Uterus (tissue), 4 donors: Measurements from ENCODE around the gene EVI2A. TPM values are rescaled to one million over a fixed set of nuclear protein-coding genes. Genes with fewer than 3 reads are reported as not detected.

Source experiments
- DNase-seq, 2 donors: peaks; one replicate each; pipeline ENCODE4 v3.0.0-alpha.2; 2019 to 2020
- H3K27ac ChIP-seq, 2 donors: fragments of 200-600 bp; sonication (generic); 1 replicate in 1 of 2; 2 replicates in 1 of 2; pipeline ENCODE4 v1.5.1; 2016 to 2018
- H3K27me3 ChIP-seq, 2 donors: fragments of 200-600 bp; sonication (generic); one replicate each; pipeline ENCODE4 v1.5.1; 2018 to 2019; ENCODE audit warnings: control low read depth in 1 of 2
- H3K36me3 ChIP-seq, 2 donors: fragments of 200-600 bp; sonication (generic); one replicate each; pipeline ENCODE4 v1.5.1; 2019; ENCODE audit warnings: control low read depth in 1 of 2
- H3K4me1 ChIP-seq, 2 donors: fragments of 200-600 bp; sonication (generic); one replicate each; pipeline ENCODE4 v1.5.1; 2018 to 2019; ENCODE audit warnings: control low read depth in 1 of 2
- H3K4me3 ChIP-seq, 2 donors: fragments of 200-600 bp; sonication (generic); 1 replicate in 1 of 2; 2 replicates in 1 of 2; pipeline ENCODE4 v1.5.1; 2018 to 2019; ENCODE audit warnings: mild to moderate bottlenecking in 1 of 2
- H3K9me3 ChIP-seq, 2 donors: fragments of 200-600 bp; sonication (generic); one replicate each; pipeline ENCODE4 v1.5.1; 2019; ENCODE audit warnings: control low read depth in 1 of 2
- POLR2A ChIP-seq, 2 donors: fragments of 450-650 bp; IDR thresholded peaks; one replicate each; pipeline ENCODE4 v1.6.1; 2016; ENCODE audit warnings: antibody characterized with exemption in 2 of 2, mild to moderate bottlenecking in 1 of 2, moderate library complexity in 1 of 2
- intact Hi-C: fragments of 100-400 bp; cut with DNase I; formaldehyde crosslinking; loops from one replicate; pipeline ENCODE4 v1.15.1; 2023; ENCODE audit warnings: low total_unique reads
- total RNA-seq, 4 donors: library from RNA; depleted of rRNA in 3 of 4; stranded (reverse); fragments of >200 nt in 3 of 4; gene quantifications; one replicate each; pipeline versions ENCODE4 v1.1.0 to v1.2.4, GENCODE V29; 2014 to 2023
- TF ChIP-seq, protein P1 (sequence below), 4 experiments: fragments of 200-600 bp in 2 of 4; fragments of 450-650 bp in 2 of 4; sonication (generic) in 2 of 4; IDR thresholded peaks; one replicate each; pipeline ENCODE4 v1.5.1; 2016 to 2019; ENCODE audit warnings: antibody characterized with exemption in 4 of 4, mild to moderate bottlenecking in 2 of 4, moderate library complexity in 1 of 4
- donor health status: DM: yes; HTN: yes; CAD: no.

Gene EVI2A
- total RNA-seq, 4 donors from 2014 or later: 2.0 to 17.9 (median 7.2) TPM

DNA sequence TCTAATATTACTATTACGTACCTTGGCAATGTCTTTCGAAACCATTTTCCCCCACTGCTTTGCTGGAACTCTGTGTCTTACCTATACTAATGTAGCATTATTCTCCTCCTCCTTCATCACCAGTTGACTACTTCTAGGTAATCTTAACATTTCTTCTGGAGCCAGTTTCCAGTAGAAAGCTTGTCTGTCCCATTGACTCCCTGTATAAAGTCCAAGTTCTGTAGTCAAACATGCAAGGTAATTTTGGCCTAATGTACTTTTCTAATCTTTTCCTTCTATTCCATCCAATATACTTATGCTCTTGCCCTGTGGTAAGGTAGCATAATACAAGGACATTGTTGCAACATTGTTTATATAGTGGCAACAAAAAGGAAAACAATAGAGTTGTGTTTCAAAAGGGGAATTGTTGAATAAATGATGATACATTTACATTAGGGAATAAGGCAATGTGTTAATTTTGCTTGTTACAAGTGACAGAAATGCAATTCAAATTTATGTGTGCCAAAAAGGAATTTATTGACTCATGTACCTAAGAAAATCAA lies 52.3 kb downstream of the EVI2A start:
- no peak overlapping the region for H3K4me3 ChIP-seq
- no peaks in the 10 kb centered on the region for H3K4me1 ChIP-seq
- H3K36me3 ChIP-seq: no peaks in the 10 kb centered on the region
- H3K9me3 ChIP-seq: no peaks in the 10 kb centered on the region
- H3K27ac ChIP-seq: peak overlapping the region; percentile 13 to 50
- intact Hi-C loops: no loop called here
- no peaks in the 10 kb centered on the region for H3K27me3 ChIP-seq
- TF ChIP-seq, protein P1, sequence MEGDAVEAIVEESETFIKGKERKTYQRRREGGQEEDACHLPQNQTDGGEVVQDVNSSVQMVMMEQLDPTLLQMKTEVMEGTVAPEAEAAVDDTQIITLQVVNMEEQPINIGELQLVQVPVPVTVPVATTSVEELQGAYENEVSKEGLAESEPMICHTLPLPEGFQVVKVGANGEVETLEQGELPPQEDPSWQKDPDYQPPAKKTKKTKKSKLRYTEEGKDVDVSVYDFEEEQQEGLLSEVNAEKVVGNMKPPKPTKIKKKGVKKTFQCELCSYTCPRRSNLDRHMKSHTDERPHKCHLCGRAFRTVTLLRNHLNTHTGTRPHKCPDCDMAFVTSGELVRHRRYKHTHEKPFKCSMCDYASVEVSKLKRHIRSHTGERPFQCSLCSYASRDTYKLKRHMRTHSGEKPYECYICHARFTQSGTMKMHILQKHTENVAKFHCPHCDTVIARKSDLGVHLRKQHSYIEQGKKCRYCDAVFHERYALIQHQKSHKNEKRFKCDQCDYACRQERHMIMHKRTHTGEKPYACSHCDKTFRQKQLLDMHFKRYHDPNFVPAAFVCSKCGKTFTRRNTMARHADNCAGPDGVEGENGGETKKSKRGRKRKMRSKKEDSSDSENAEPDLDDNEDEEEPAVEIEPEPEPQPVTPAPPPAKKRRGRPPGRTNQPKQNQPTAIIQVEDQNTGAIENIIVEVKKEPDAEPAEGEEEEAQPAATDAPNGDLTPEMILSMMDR (IDR thresholded peaks at IDR 0.05): no peak
- TF ChIP-seq POLR2A (IDR thresholded peaks at IDR 0.05): no peak
- no peak for DNase-seq

Other genes starting within 250 kb of the EVI2A start
- gene NF1, start 226.6 kb downstream of the EVI2A start, total RNA-seq: 100 to 1,000 TPM in 2 of 4 donors, 10 to 100 TPM in 2; 40.9 to 158 (median 113) TPM
- 1 to 10 TPM in 1 of 4 donors, under 1 TPM in 1, not detected in 2; 0.51 to 1.0 TPM for gene OMG, start 24.4 kb downstream of the EVI2A start, total RNA-seq
- 1 to 10 TPM in 3 of 4 donors, under 1 TPM in 1; 0.76 to 9.1 (median 2.9) TPM for gene EVI2B, start 7.6 kb downstream of the EVI2A start, total RNA-seq
- 10 to 100 TPM in 1 of 4 donors, 1 to 10 TPM in 1, not detected in 2; 7.2 to 12.0 TPM for gene RAB11FIP4, start 70.1 kb upstream of the EVI2A start, total RNA-seq